Panc1 (cell line): ENCODE data around the gene SPOCK1.

Experiments
- POLR2AphosphoS5 ChIP-seq: IDR thresholded peaks from 2 replicates; pipeline ENCODE4 v1.6.1; 2012; ENCODE audit warnings: mild to moderate bottlenecking, low read depth, low read length, moderate library complexity
- SIN3A ChIP-seq: IDR thresholded peaks from 2 replicates; pipeline ENCODE4 v1.6.1; 2012; ENCODE audit warnings: low read depth, mild to moderate bottlenecking, low read length, moderate library complexity, borderline replicate concordance; ENCODE audit not compliant: insufficient read depth
- TCF7L2 ChIP-seq: IDR thresholded peaks from 2 replicates; pipeline ENCODE4 v1.6.1; 2011; ENCODE audit warnings: mild to moderate bottlenecking, low read depth, low read length, inconsistent platforms
- TF ChIP-seq, protein P1 (sequence below): fragments of 450-650 bp; IDR thresholded peaks from 2 replicates; pipeline ENCODE4 v1.5.1; 2017; ENCODE audit warnings: mild to moderate bottlenecking
- TF ChIP-seq, protein P2 (sequence below), 2 experiments: IDR thresholded peaks; 2 replicates each; pipeline ENCODE4 v1.6.1; 2011 to 2012; ENCODE audit warnings: low read depth in 2 of 2, control low read depth in 1 of 2, low read length in 1 of 2, mild to moderate bottlenecking in 1 of 2, moderate library complexity in 1 of 2; ENCODE audit not compliant: insufficient read depth in 1 of 2

- TF ChIP-seq, protein P1, sequence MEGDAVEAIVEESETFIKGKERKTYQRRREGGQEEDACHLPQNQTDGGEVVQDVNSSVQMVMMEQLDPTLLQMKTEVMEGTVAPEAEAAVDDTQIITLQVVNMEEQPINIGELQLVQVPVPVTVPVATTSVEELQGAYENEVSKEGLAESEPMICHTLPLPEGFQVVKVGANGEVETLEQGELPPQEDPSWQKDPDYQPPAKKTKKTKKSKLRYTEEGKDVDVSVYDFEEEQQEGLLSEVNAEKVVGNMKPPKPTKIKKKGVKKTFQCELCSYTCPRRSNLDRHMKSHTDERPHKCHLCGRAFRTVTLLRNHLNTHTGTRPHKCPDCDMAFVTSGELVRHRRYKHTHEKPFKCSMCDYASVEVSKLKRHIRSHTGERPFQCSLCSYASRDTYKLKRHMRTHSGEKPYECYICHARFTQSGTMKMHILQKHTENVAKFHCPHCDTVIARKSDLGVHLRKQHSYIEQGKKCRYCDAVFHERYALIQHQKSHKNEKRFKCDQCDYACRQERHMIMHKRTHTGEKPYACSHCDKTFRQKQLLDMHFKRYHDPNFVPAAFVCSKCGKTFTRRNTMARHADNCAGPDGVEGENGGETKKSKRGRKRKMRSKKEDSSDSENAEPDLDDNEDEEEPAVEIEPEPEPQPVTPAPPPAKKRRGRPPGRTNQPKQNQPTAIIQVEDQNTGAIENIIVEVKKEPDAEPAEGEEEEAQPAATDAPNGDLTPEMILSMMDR, result no peak
- TF ChIP-seq, protein P2, sequence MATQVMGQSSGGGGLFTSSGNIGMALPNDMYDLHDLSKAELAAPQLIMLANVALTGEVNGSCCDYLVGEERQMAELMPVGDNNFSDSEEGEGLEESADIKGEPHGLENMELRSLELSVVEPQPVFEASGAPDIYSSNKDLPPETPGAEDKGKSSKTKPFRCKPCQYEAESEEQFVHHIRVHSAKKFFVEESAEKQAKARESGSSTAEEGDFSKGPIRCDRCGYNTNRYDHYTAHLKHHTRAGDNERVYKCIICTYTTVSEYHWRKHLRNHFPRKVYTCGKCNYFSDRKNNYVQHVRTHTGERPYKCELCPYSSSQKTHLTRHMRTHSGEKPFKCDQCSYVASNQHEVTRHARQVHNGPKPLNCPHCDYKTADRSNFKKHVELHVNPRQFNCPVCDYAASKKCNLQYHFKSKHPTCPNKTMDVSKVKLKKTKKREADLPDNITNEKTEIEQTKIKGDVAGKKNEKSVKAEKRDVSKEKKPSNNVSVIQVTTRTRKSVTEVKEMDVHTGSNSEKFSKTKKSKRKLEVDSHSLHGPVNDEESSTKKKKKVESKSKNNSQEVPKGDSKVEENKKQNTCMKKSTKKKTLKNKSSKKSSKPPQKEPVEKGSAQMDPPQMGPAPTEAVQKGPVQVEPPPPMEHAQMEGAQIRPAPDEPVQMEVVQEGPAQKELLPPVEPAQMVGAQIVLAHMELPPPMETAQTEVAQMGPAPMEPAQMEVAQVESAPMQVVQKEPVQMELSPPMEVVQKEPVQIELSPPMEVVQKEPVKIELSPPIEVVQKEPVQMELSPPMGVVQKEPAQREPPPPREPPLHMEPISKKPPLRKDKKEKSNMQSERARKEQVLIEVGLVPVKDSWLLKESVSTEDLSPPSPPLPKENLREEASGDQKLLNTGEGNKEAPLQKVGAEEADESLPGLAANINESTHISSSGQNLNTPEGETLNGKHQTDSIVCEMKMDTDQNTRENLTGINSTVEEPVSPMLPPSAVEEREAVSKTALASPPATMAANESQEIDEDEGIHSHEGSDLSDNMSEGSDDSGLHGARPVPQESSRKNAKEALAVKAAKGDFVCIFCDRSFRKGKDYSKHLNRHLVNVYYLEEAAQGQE (IDR thresholded peaks at IDR 0.05; ENCODE audit: insufficient read depth in 1 of 2, low read depth in 2 of 2, low read length in 1 of 2), result no peak
- TF ChIP-seq POLR2AphosphoS5 (no peak), TCF7L2 (no peak), SIN3A (no peak)
Measured at GRCh38 chr5:137360607-137361006, 138.5 kb downstream of the SPOCK1 start.
